GM23338 (cell line): ENCODE results near the gene HMGCS2. TPM values are rescaled to one million over a fixed set of nuclear protein-coding genes. Genes with fewer than 3 reads are reported as not detected.
A peak's percentile ranks its signal among the peaks of the same experiment; 100 is the strongest.

Source experiments
- ATAC-seq: fragments of 200-7000 bp; cut with Tn5 transposase; 3 replicates; pipeline ENCODE4 v1.9.1; 2020
- DNase-seq: peaks from one replicate; pipeline ENCODE4 v3.0.0-alpha.2; 2015; ENCODE audit warnings: low spot score
- H2AFZ ChIP-seq: fragments of 200-600 bp; sonication (generic); 2 replicates; pipeline ENCODE4 v1.8.0; 2016; ENCODE audit warnings: antibody characterized with exemption, mild to moderate bottlenecking, moderate library complexity
- H3F3A ChIP-seq: fragments of 200-600 bp; sonication (generic); replicated peaks from 2 replicates; pipeline ENCODE4 v1.8.0; 2017; ENCODE audit warnings: antibody characterized with exemption, mixed run types, low read depth
- H3K27ac ChIP-seq: fragments of 200-600 bp; sonication (generic); 2 replicates; pipeline ENCODE4 v1.6.1; 2016; ENCODE audit warnings: low read depth
- H3K27me3 ChIP-seq: fragments of 200-600 bp; sonication (generic); 2 replicates; pipeline ENCODE4 v1.8.0; 2016; ENCODE audit warnings: mild to moderate bottlenecking, mixed run types, moderate library complexity; ENCODE audit not compliant: insufficient read depth
- H3K36me3 ChIP-seq: fragments of 200-600 bp; sonication (generic); 2 replicates; pipeline ENCODE4 v1.8.0; 2016; ENCODE audit warnings: mild to moderate bottlenecking; ENCODE audit not compliant: insufficient read depth
- H3K4me1 ChIP-seq: fragments of 200-600 bp; sonication (generic); 2 replicates; pipeline ENCODE4 v1.8.0; 2016; ENCODE audit warnings: mild to moderate bottlenecking, moderate library complexity; ENCODE audit not compliant: insufficient read depth
- H3K4me2 ChIP-seq: fragments of 200-600 bp; sonication (generic); 2 replicates; pipeline ENCODE4 v1.7.1; 2017; ENCODE audit warnings: mixed run types
- H3K4me3 ChIP-seq: fragments of 200-600 bp; sonication (generic); 2 replicates; pipeline ENCODE4 v1.6.1; 2016; ENCODE audit warnings: mixed run types
- H3K79me2 ChIP-seq: fragments of 200-600 bp; sonication (generic); replicated peaks from 2 replicates; pipeline ENCODE4 v1.8.0; 2017; ENCODE audit warnings: mild to moderate bottlenecking; ENCODE audit not compliant: insufficient read depth
- H3K9me2 ChIP-seq: fragments of 200-600 bp; sonication (generic); 2 replicates; pipeline ENCODE4 v1.8.0; 2017; ENCODE audit not compliant: insufficient read depth
- H4K20me1 ChIP-seq: fragments of 200-600 bp; sonication (generic); replicated peaks from 2 replicates; pipeline ENCODE4 v1.8.0; 2017; ENCODE audit warnings: mild to moderate bottlenecking; ENCODE audit not compliant: insufficient read depth
- H3K27ac Mint-ChIP-seq: 2 replicates; pipeline ENCODE4 v1.8.0; 2020; ENCODE audit warnings: inconsistent platforms, mild to moderate bottlenecking, moderate library complexity, mixed read lengths
- H3K27me3 Mint-ChIP-seq: 3 replicates; pipeline ENCODE4 v1.8.0; 2022; ENCODE audit warnings: low read depth, mild to moderate bottlenecking, moderate library complexity, mixed read lengths, inconsistent platforms; ENCODE audit not compliant: insufficient read depth, poor library complexity
- H3K36me3 Mint-ChIP-seq: 3 replicates; pipeline ENCODE4 v1.8.0; 2021; ENCODE audit warnings: low read depth, mild to moderate bottlenecking, inconsistent platforms, moderate library complexity, mixed read lengths
- H3K4me1 Mint-ChIP-seq: 3 replicates; pipeline ENCODE4 v1.8.0; 2020; ENCODE audit warnings: mild to moderate bottlenecking, inconsistent platforms, mixed read lengths
- H3K4me3 Mint-ChIP-seq: 3 replicates; pipeline ENCODE4 v1.8.0; 2021; ENCODE audit warnings: moderate library complexity, mild to moderate bottlenecking, inconsistent platforms, mixed read lengths
- H3K9me3 Mint-ChIP-seq: 3 replicates; pipeline ENCODE4 v1.8.0; 2020; ENCODE audit warnings: moderate library complexity, mild to moderate bottlenecking, inconsistent platforms, mixed read lengths
- ETS1 ChIP-seq: IDR thresholded peaks from 2 replicates; pipeline ENCODE4 v1.6.1; 2016; ENCODE audit warnings: antibody characterized with exemption
- EZH2phosphoT487 ChIP-seq: fragments of 200-600 bp; sonication (generic); IDR thresholded peaks from one replicate; pipeline ENCODE4 v1.8.1; 2018; ENCODE audit warnings: antibody characterized with exemption; ENCODE audit not compliant: unreplicated experiment
- NANOG ChIP-seq: IDR thresholded peaks from 2 replicates; pipeline ENCODE4 v1.6.1; 2016; ENCODE audit warnings: antibody characterized with exemption, borderline replicate concordance
- STAT1 ChIP-seq: IDR thresholded peaks from one replicate; pipeline ENCODE4 v1.6.1; 2016; ENCODE audit warnings: antibody characterized with exemption; ENCODE audit not compliant: unreplicated experiment
- ZNF331 ChIP-seq: fragments of 250-450 bp; sonication (Bioruptor Pico); IDR thresholded peaks from 2 replicates; pipeline ENCODE4 v1.5.0; 2020; ENCODE audit warnings: low read depth, mild to moderate bottlenecking, moderate library complexity
- ZNF462 ChIP-seq: fragments of 250-450 bp; sonication (Bioruptor Pico); IDR thresholded peaks from 2 replicates; pipeline ENCODE4 v1.5.0; 2020; ENCODE audit warnings: mild to moderate bottlenecking, moderate library complexity
- polyA plus RNA-seq: library from polyadenylated mRNA; unstranded; fragments of >200 nt; fragmentation: Nextera tagmentation; extraction: Ambion mirVana; gene quantifications from 2 replicates; pipeline ENCODE4 v1.2.1, GENCODE V29; 2016
- total RNA-seq: library from RNA; depleted of rRNA; stranded (reverse); fragments of >200 nt; shearing (Covaris generic); gene quantifications from 2 replicates; pipeline ENCODE4 v1.2.3, GENCODE V29; 2014

The HMGCS2 gene
- total and polyA plus RNA-seq, 2 experiments from 2014 or later = not detected

GRCh38 chr1:119718972-119719371 is 49.7 kb downstream of the HMGCS2 start (continued):
- no peak for TF ChIP-seq ZNF462 (CRISPR knock-in tag)
- no peak for TF ChIP-seq STAT1
- no peak for TF ChIP-seq ETS1

GRCh38 chr1:119718409-119718808 is 50.3 kb downstream of the HMGCS2 start:
- Histone ChIP-seq H3K4me2 (peak overlapping the region; percentile 10; the same call in 1 of the 2 replicates), H2AFZ (no peak overlapping the region), H3K4me1 (peaks cover 52% of the 10 kb centered on the region), H3K9me2 (no peaks in the 10 kb centered on the region), H3K27me3 (no peaks in the 10 kb centered on the region), H4K20me1 (peaks cover 94% of the 10 kb centered on the region), H3K4me3 (peak overlapping the region; percentile 0; the same call in 1 of the 2 replicates), H3F3A (peaks cover 20% of the 10 kb centered on the region), H3K27ac (peak overlapping the region; percentile 35; the same call in 1 of the 2 replicates), H3K36me3 (peaks cover 43% of the 10 kb centered on the region), H3K79me2 (peaks cover 100% of the 10 kb centered on the region)
- Mint-ChIP-seq H3K4me1 (peaks cover 66% of the 10 kb centered on the region), H3K27ac (no peak overlapping the region), H3K27me3 (peaks cover 13% of the 10 kb centered on the region), H3K4me3 (no peak overlapping the region), H3K36me3 (peaks cover 88% of the 10 kb centered on the region), H3K9me3 (no peaks in the 10 kb centered on the region)
- no peak for ATAC-seq
- no peak for DNase-seq
- no peak for TF ChIP-seq ZNF462 (CRISPR knock-in tag)
- no peak for TF ChIP-seq NANOG
- TF ChIP-seq EZH2phosphoT487 = no peak
- no peak for TF ChIP-seq ZNF331 (CRISPR knock-in tag)
